Upper lobe of left lung (tissue), 4 donors: ENCODE results near the gene TMEM218.
"Not testable (repeated sequence)": the region's sequence is repeated elsewhere in the genome, so short reads cannot be mapped to it uniquely, and the experiment has no call there.

Experiments
- POLR2AphosphoS5 ChIP-seq, 2 donors: sonication (generic); formaldehyde crosslinking; IDR thresholded peaks; one replicate each; pipeline ENCODE4 v1.5.1; 2017; ENCODE audit warnings: antibody characterized with exemption in 2 of 2
- TF ChIP-seq, protein P1 (sequence below), 6 experiments: fragments of 450-650 bp in 4 of 6; fragments of 200-600 bp in 2 of 6; sonication (generic) in 2 of 6; IDR thresholded peaks; one replicate each; pipeline ENCODE4 v1.5.1; 2016 to 2019; ENCODE audit warnings: antibody characterized with exemption in 6 of 6

DNA sequence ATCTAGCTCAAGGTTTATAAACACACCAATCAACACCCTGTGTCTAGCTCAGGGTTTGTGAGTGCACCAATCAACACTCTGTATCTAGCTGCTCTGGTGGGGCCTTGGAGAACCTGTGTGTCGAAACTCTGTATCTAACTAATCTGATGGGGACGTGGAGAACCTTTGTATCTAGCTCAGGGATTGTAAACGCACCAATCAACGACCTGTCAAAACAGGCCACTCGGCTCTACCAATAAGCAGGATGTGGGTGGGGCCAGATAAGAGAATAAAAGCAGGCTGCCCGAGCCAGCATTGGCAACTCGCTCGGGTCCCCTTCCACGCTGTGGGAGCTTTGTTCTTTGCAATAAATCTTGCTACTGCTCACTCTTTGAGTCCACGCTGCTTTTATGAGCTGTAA lies 21.3 kb downstream of the TMEM218 start:
- TF ChIP-seq, protein P1, sequence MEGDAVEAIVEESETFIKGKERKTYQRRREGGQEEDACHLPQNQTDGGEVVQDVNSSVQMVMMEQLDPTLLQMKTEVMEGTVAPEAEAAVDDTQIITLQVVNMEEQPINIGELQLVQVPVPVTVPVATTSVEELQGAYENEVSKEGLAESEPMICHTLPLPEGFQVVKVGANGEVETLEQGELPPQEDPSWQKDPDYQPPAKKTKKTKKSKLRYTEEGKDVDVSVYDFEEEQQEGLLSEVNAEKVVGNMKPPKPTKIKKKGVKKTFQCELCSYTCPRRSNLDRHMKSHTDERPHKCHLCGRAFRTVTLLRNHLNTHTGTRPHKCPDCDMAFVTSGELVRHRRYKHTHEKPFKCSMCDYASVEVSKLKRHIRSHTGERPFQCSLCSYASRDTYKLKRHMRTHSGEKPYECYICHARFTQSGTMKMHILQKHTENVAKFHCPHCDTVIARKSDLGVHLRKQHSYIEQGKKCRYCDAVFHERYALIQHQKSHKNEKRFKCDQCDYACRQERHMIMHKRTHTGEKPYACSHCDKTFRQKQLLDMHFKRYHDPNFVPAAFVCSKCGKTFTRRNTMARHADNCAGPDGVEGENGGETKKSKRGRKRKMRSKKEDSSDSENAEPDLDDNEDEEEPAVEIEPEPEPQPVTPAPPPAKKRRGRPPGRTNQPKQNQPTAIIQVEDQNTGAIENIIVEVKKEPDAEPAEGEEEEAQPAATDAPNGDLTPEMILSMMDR (IDR thresholded peaks at IDR 0.05) = not testable (repeated sequence)
- TF ChIP-seq POLR2AphosphoS5 (IDR thresholded peaks at IDR 0.05) = not testable (repeated sequence)
